Panc1 (cell line): Measurements from ENCODE around the gene TSHR. TPM values are rescaled to one million over a fixed set of nuclear protein-coding genes. Genes with fewer than 3 reads are reported as not detected.

Experiments
- ATAC-seq: fragments of 200-7000 bp; cut with Tn5 transposase; 2 replicates; pipeline ENCODE4 v1.9.1; 2020; ENCODE audit warnings: mild to moderate bottlenecking, moderate library complexity
- BruUV-seq: library from RNA; stranded (reverse); fragments of 400-500 nt; replicated peaks from 2 replicates; lab custom pipeline; 2021; lab: Mats Ljungman, UMichigan
- CTCF ChIA-PET: fragments of 300-600 bp; sonication (Branson Sonifier 250); formaldehyde crosslinking; loops from one replicate; lab custom pipeline; 2022; ENCODE audit warnings: antibody characterized with exemption; lab: Charles Lee
- POLR2A ChIA-PET: fragments of 300-600 bp; sonication (Branson Sonifier 250); formaldehyde crosslinking; loops from one replicate; lab custom pipeline; 2022; ENCODE audit warnings: antibody characterized with exemption; lab: Charles Lee
- DNase-seq: peaks from one replicate; pipeline ENCODE4 v3.0.0-alpha.2; 2010; ENCODE audit warnings: low read depth, low spot score
- H3K27ac ChIP-seq: 2 replicates; pipeline ENCODE4 v1.5.1; 2011; ENCODE audit warnings: mild to moderate bottlenecking, low read length, inconsistent platforms
- H3K27me3 ChIP-seq: fragments of 200-500 bp; sonication (Bioruptor generic); 2 replicates; pipeline ENCODE4 v1.6.0; 2014; ENCODE audit warnings: low read length, inconsistent platforms; ENCODE audit not compliant: control insufficient read depth, insufficient read depth
- H3K36me3 ChIP-seq: fragments of 200-500 bp; sonication (Bioruptor generic); 2 replicates; pipeline ENCODE4 v1.5.1; 2014; ENCODE audit warnings: inconsistent platforms, mild to moderate bottlenecking, low read length, moderate library complexity; ENCODE audit not compliant: control insufficient read depth, insufficient read depth
- H3K4me1 ChIP-seq: 2 replicates; pipeline ENCODE4 v1.5.1; 2011; ENCODE audit warnings: inconsistent platforms, mild to moderate bottlenecking, low read length, moderate library complexity; ENCODE audit not compliant: control insufficient read depth, insufficient read depth
- H3K4me3 ChIP-seq, 2 experiments: 2 replicates each; pipeline ENCODE4 v1.5.1; 2011 to 2012; ENCODE audit warnings: low read depth in 2 of 2, low read length in 2 of 2, mild to moderate bottlenecking in 2 of 2, inconsistent platforms in 1 of 2, moderate library complexity in 1 of 2
- H3K9me3 ChIP-seq: fragments of 200-500 bp; sonication (Bioruptor generic); 2 replicates; pipeline ENCODE4 v1.5.1; 2014; ENCODE audit warnings: low read depth, mild to moderate bottlenecking, inconsistent platforms, low read length, moderate library complexity; ENCODE audit not compliant: control insufficient read depth, insufficient read depth
- POLR2AphosphoS5 ChIP-seq: IDR thresholded peaks from 2 replicates; pipeline ENCODE4 v1.6.1; 2012; ENCODE audit warnings: mild to moderate bottlenecking, low read depth, low read length, moderate library complexity
- SIN3A ChIP-seq: IDR thresholded peaks from 2 replicates; pipeline ENCODE4 v1.6.1; 2012; ENCODE audit warnings: low read depth, mild to moderate bottlenecking, low read length, moderate library complexity, borderline replicate concordance; ENCODE audit not compliant: insufficient read depth
- TCF7L2 ChIP-seq: IDR thresholded peaks from 2 replicates; pipeline ENCODE4 v1.6.1; 2011; ENCODE audit warnings: mild to moderate bottlenecking, low read depth, low read length, inconsistent platforms
- in situ Hi-C: cut with HindIII; loops from 2 replicates; pipeline ENCODE4 v1.10.0; 2016; ENCODE audit warnings: low sequenced_read_pairs, low pct_unique_long_range_greater_than_20kb
- intact Hi-C: fragments of 100-400 bp; cut with micrococcal nuclease; formaldehyde crosslinking; loops from one replicate; pipeline ENCODE4 v1.10.0; 2022; ENCODE audit not compliant: unreplicated experiment
- total RNA-seq: library from RNA; stranded (reverse); gene quantifications from one replicate; pipeline ENCODE4 v1.2.1, GENCODE V29; 2021; ENCODE audit not compliant: unreplicated experiment
- TF ChIP-seq, protein P1 (sequence below): fragments of 450-650 bp; IDR thresholded peaks from 2 replicates; pipeline ENCODE4 v1.5.1; 2017; ENCODE audit warnings: mild to moderate bottlenecking
- TF ChIP-seq, protein P2 (sequence below), 2 experiments: IDR thresholded peaks; 2 replicates each; pipeline ENCODE4 v1.6.1; 2011 to 2012; ENCODE audit warnings: low read depth in 2 of 2, control low read depth in 1 of 2, low read length in 1 of 2, mild to moderate bottlenecking in 1 of 2, moderate library complexity in 1 of 2; ENCODE audit not compliant: insufficient read depth in 1 of 2

TSHR gene
- total RNA-seq, 1 experiment from 2014 or later: not detected

DNA sequence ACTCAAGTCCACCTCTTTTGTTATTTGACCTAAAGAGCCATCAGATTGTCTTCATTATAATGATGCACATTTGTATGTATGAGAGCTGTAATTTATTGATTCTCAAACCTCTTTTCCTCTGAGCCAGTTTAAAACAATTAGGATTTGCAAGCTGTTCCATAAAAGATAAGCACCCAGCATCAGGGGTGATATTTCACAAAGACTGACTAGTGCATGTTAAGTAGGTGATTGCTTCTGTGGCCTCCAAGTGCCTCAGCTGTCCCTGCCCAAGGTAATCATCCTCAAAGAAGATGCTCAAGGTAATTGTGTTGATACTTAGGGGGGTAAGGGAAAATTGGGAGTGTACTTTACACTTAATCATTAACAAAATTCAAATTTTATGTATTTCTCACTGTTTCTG, 32.1 kb upstream of the TSHR start:
- ChIA-PET POLR2A (no interaction called here), CTCF (no interaction called here)
- no TSS peak for BruUV-seq
- intact Hi-C loops: no loop called here
- DNase-seq: no peak
- H3K4me3 ChIP-seq: no peak overlapping the region
- in situ Hi-C loops: no loop called here
- H3K9me3 ChIP-seq: no peaks in the 10 kb centered on the region
- ATAC-seq: no peak
- no peaks in the 10 kb centered on the region for H3K4me1 ChIP-seq
- H3K27me3 ChIP-seq: no peaks in the 10 kb centered on the region
- no peaks in the 10 kb centered on the region for H3K36me3 ChIP-seq
- TF ChIP-seq TCF7L2: no peak
- TF ChIP-seq POLR2AphosphoS5: no peak
- TF ChIP-seq SIN3A: no peak
- TF ChIP-seq, protein P1, sequence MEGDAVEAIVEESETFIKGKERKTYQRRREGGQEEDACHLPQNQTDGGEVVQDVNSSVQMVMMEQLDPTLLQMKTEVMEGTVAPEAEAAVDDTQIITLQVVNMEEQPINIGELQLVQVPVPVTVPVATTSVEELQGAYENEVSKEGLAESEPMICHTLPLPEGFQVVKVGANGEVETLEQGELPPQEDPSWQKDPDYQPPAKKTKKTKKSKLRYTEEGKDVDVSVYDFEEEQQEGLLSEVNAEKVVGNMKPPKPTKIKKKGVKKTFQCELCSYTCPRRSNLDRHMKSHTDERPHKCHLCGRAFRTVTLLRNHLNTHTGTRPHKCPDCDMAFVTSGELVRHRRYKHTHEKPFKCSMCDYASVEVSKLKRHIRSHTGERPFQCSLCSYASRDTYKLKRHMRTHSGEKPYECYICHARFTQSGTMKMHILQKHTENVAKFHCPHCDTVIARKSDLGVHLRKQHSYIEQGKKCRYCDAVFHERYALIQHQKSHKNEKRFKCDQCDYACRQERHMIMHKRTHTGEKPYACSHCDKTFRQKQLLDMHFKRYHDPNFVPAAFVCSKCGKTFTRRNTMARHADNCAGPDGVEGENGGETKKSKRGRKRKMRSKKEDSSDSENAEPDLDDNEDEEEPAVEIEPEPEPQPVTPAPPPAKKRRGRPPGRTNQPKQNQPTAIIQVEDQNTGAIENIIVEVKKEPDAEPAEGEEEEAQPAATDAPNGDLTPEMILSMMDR: no peak
- TF ChIP-seq, protein P2, sequence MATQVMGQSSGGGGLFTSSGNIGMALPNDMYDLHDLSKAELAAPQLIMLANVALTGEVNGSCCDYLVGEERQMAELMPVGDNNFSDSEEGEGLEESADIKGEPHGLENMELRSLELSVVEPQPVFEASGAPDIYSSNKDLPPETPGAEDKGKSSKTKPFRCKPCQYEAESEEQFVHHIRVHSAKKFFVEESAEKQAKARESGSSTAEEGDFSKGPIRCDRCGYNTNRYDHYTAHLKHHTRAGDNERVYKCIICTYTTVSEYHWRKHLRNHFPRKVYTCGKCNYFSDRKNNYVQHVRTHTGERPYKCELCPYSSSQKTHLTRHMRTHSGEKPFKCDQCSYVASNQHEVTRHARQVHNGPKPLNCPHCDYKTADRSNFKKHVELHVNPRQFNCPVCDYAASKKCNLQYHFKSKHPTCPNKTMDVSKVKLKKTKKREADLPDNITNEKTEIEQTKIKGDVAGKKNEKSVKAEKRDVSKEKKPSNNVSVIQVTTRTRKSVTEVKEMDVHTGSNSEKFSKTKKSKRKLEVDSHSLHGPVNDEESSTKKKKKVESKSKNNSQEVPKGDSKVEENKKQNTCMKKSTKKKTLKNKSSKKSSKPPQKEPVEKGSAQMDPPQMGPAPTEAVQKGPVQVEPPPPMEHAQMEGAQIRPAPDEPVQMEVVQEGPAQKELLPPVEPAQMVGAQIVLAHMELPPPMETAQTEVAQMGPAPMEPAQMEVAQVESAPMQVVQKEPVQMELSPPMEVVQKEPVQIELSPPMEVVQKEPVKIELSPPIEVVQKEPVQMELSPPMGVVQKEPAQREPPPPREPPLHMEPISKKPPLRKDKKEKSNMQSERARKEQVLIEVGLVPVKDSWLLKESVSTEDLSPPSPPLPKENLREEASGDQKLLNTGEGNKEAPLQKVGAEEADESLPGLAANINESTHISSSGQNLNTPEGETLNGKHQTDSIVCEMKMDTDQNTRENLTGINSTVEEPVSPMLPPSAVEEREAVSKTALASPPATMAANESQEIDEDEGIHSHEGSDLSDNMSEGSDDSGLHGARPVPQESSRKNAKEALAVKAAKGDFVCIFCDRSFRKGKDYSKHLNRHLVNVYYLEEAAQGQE (IDR thresholded peaks at IDR 0.05; ENCODE audit: insufficient read depth in 1 of 2, low read depth in 2 of 2, low read length in 1 of 2): no peak
- no peak overlapping the region for H3K27ac ChIP-seq

DNA sequence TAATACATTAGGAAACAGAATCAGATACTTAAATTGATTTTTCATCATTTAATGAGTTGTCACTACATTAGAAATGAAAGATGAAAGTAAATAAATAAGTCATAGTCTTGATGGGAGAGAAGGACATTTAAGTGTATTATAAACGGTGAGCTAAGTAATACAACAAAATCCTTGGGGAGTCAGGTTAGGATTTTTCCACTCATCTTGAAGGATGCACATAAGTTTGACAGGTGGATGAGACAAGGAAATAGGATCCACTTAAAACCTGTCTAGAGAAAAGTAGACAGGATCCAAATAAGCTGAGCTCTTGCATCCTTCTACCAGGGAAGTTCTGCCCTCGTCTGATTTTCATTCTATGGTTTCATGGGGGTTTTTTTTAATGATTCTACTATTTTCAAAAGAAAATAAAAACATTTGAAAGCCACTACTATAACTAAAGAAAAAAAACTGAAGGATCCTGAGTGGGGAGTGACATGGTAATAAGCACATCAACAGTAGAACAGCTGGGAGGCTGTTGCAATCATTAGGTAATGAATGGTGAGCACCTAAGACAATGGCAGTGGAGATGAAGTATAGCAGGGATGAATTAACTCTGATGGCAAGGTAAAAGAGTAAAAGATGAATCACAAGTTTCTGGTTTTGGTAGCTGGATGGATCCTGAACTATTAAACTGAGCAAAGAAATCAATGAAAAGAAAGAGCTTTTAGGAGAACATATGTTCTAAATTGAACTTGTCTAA, 30.9 kb upstream of the TSHR start:
- Histone ChIP-seq H3K4me1 (no peaks in the 10 kb centered on the region), H3K27ac (no peak overlapping the region), H3K4me3 (no peak overlapping the region), H3K27me3 (no peaks in the 10 kb centered on the region), H3K36me3 (no peaks in the 10 kb centered on the region), H3K9me3 (no peaks in the 10 kb centered on the region)
- BruUV-seq: no TSS peak
- TF ChIP-seq, protein P2 (IDR thresholded peaks at IDR 0.05; ENCODE audit: insufficient read depth in 1 of 2, low read depth in 2 of 2, low read length in 1 of 2): no peak
- TF ChIP-seq, protein P1: no peak
- TF ChIP-seq POLR2AphosphoS5: no peak
- no peak for TF ChIP-seq TCF7L2
- TF ChIP-seq SIN3A: no peak
- in situ Hi-C loops (no loop called here), intact Hi-C loops (no loop called here)
- ChIA-PET POLR2A (no interaction called here), CTCF (no interaction called here)
- ATAC-seq (no peak), DNase-seq (no peak)
